CD4-positive, alpha-beta T cell treated with Interleukin-15 for 1 hour (primary cell): ENCODE measurements around the gene OR10H4.
"Not testable (repeated sequence)": the region's sequence is repeated elsewhere in the genome, so short reads cannot be mapped to it uniquely, and the experiment has no call there.

Source experiments
- DNase-seq: peaks from one replicate; pipeline ENCODE4 v3.0.0-alpha.2; 2020

OR10H4 gene

DNA sequence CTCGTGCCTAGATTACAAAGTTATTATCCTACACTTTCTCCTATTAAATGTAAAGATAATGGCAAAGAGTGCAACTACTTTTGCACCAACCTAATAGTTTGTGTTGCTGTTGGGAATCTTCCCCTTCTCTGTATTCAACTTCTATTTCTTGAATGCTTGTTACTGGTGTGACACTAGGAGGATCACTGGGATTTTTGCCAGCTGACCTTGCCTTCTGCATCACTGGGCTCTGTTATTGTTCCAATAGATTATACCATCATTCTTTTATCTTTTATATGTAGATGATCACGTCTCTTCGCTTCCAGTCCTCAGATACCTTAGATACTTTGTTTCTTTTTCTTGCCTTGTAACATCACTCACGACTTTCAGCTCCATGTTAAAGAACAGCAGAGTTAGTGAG lies 3.5 kb upstream of the OR10H4 start:
- DNase-seq = no peak

DNA sequence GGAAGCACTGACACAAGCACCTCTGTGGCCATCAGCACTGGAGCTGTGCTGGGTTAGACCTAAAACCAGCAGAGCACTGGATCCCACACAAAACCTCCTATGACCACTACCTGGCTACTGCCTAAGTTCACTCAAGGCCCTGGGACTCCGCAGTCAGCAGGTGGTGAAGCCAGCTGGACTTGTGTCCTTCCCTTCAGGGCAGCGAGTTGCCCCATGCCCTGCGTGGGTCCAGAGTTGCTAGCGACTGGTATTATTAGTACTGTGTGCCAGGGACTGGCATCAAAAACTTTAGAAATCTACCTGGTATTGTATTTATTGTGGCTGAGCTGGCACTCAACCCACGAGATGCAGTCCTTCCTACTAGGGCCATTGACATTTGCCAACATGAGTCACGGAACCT lies 6.0 kb downstream of the OR10H4 start:
- no peak for DNase-seq

- no peak for DNase-seq
These were observed 13.5 kb downstream of the OR10H4 start for GRCh38 chr19:15962319-15962718.

- DNase-seq = no peak
These were observed 15.4 kb downstream of the OR10H4 start for GRCh38 chr19:15964231-15964630.

- no peak for DNase-seq
These were observed 22.5 kb downstream of the OR10H4 start for GRCh38 chr19:15971224-15971780.

- not testable (repeated sequence) for DNase-seq
These were observed 23.2 kb downstream of the OR10H4 start for GRCh38 chr19:15972043-15972442.

DNA sequence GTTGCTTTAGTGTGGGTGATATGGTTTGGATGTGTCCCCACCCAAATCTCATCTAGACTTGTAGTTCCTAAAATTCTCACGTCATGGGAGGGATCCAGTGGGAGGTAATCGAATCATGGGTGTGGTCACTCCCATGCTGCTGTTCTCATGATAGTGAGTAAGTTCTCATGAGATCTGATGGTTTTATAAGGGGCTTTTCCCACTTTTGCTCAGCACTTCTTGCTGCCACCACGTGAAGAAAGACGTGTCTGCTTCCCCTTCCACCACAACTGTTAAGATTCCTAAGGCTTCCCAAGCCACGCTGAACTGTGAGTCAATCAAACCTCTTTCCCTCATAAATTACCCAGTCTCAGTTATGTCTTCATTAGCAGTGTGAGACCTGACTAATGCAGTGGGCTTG lies 26.0 kb downstream of the OR10H4 start:
- no peak for DNase-seq

DNA sequence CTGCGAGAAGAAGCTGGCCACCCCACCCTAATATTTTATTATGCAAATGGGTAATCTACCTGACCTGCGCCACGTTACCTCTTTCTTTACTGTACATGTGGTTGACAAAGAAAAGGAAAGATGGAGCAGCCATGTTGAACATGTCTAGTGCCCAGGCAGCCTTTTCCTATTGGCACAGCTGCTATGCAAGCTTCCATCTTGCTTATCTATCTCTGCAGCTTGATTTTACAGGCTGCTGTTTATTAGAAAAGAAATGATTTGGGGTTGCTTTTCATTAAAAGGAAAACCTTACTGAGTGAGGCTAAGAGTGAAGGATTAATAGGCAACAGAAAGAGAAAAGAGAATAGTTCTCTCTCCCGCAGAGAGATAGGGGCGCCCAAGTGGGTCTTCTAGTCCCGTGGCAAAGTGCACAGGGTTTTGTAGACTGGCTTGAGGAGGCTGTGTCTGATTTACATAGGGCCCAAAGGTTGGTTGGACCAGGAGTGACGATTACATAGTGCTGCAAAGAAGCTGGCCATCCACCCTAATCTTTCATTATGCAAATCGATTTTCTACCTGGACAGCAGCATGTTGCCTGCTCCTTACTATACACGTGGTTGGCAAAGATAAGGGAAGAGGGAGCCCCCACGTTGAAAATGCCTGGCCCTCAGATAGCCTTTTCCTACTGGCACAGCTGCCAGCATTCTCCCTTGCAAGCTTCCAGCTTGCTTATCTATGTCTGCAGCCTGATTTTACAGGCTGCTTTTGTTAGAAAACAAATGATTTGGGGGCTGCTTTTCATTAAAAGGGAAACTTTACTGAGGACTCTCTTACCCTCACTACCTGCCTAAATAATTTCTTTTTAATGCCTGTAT lies 28.3 kb downstream of the OR10H4 start:
- no peak for DNase-seq

GRCh38 chr19:15977690-15978089 lies 28.9 kb downstream of the OR10H4 start:
- no peak for DNase-seq

GRCh38 chr19:15979293-15979692 lies 30.5 kb downstream of the OR10H4 start:
- no peak for DNase-seq

GRCh38 chr19:15985831-15986230 lies 37.0 kb downstream of the OR10H4 start:
- DNase-seq = not testable (repeated sequence)

GRCh38 chr19:15986701-15987100 lies 37.9 kb downstream of the OR10H4 start:
- no peak for DNase-seq

DNA sequence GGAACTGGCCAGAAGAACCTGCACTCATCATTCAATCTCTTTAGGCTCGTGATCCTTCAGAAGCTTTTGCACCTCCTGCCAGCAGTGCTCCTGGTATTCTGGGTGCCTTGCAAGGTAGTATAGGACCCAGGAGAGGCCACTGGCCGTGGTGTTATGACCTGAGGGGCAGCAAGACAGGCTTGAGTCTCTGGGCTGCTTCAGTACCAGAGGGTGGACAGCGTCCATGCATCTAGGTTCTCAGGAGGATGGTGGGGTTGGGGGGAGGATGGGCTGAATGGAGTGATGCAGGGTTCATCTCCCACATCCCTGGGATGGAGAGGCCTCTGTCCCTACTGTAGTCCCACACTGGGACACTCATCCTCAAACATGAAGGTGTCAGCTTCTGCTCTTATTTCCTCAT lies 41.1 kb downstream of the OR10H4 start:
- no peak for DNase-seq

DNA sequence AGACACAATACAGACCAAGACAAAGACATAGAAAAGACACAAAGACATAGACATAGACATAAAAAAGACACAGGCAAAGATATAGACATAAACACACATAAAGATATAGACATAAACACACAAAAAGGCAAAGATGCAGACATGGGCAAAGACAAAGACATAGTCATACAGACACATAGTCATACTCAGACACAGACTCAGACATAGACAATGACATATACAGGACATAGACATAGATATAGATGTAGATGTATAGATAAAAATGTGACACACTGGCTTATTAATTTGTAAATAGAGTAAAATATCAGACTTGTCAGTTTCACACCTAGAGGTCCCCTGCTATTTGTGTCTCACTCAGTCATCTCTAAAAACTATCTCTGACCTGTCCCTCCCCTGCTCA lies 42.8 kb downstream of the OR10H4 start:
- no peak for DNase-seq

GRCh38 chr19:15992014-15992413 lies 43.2 kb downstream of the OR10H4 start:
- DNase-seq = no peak

DNA sequence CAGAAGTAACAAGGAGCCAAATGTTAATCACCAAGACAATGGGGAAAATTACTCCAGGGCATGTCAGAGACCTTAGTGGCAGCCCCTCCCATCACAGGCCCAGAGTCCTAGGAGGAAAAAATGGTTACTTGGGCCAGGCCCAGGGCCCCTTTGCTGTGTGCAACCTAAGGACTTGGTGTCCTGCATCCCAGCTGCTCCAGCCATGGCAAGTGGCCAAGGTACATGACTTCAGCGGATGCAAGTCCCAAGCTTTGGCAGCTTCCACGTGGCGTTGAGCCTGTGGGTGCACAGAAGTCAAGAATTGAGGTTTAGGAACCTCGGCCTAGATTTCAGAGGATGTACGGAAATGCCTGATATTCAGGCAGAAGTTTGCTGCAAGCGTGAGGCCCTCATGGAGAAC lies 46.7 kb downstream of the OR10H4 start:
- no peak for DNase-seq

DNA sequence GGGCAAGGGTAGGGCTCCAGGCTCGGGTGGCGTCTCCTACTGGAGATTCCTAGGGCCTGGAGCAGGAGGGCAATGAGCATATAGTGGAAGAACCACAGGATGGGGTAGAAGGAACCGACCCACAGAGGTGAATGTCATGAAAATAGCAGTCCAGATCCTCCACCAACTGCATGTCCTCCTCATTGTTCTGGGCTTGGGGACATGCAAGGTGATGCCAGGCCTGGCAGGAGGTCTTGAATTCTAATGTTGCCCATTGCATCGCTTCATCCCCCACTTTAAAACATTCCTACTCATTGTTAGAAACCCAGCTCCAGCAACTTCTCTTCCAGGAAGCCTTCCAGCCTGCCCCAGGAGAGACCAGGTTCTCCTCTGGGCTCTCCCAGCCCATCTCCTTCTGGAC lies 49.4 kb downstream of the OR10H4 start:
- DNase-seq = no peak
